Tibial nerve (tissue), 3 donors: Measurements from ENCODE around the gene BACH1.

ENCODE experiments used
- POLR2A ChIP-seq, 2 donors: fragments of 450-650 bp; IDR thresholded peaks; one replicate each; pipeline ENCODE4 v1.6.1; 2017; ENCODE audit warnings: antibody characterized with exemption in 2 of 2, mild to moderate bottlenecking in 2 of 2, moderate library complexity in 2 of 2
- TF ChIP-seq, protein P1 (sequence below), 5 experiments: fragments of 200-600 bp in 3 of 5; fragments of 450-650 bp in 2 of 5; sonication (generic) in 3 of 5; IDR thresholded peaks; one replicate each; pipeline ENCODE4 v1.5.1; 2016 to 2019; ENCODE audit warnings: antibody characterized with exemption in 5 of 5, mild to moderate bottlenecking in 3 of 5, moderate library complexity in 2 of 5

DNA sequence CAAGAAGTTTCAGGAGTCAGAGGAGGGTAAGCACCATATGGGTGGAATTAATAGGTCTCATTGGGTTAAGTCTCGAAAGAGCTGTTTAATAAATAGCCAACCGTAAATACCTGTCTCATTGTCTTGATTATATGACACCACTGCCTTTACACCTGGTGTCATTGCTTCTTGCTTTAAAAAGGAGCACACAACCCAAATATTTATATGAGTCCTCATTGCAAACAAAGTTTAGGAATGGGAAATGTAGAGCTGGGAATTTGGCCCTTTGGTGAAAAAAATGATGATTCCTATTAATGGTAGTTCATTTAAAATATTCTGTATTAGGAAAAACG lies 2.1 kb downstream of the BACH1 start:
- TF ChIP-seq, protein P1, sequence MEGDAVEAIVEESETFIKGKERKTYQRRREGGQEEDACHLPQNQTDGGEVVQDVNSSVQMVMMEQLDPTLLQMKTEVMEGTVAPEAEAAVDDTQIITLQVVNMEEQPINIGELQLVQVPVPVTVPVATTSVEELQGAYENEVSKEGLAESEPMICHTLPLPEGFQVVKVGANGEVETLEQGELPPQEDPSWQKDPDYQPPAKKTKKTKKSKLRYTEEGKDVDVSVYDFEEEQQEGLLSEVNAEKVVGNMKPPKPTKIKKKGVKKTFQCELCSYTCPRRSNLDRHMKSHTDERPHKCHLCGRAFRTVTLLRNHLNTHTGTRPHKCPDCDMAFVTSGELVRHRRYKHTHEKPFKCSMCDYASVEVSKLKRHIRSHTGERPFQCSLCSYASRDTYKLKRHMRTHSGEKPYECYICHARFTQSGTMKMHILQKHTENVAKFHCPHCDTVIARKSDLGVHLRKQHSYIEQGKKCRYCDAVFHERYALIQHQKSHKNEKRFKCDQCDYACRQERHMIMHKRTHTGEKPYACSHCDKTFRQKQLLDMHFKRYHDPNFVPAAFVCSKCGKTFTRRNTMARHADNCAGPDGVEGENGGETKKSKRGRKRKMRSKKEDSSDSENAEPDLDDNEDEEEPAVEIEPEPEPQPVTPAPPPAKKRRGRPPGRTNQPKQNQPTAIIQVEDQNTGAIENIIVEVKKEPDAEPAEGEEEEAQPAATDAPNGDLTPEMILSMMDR (IDR thresholded peaks at IDR 0.05) = no peak
- TF ChIP-seq POLR2A (IDR thresholded peaks at IDR 0.05) = no peak
